GM21529 (cell line): Measurements from ENCODE around the gene PRSS36.
A peak's percentile ranks its signal among the peaks of the same experiment; 100 is the strongest.
"Not testable (repeated sequence)": the region's sequence is repeated elsewhere in the genome, so short reads cannot be mapped to it uniquely, and the experiment has no call there.

ENCODE experiments used
- ATAC-seq: cut with Tn5 transposase; IDR thresholded peaks from one replicate; pipeline ENCODE4 v1.9.1; 2021; ENCODE audit not compliant: unreplicated experiment

PRSS36 gene

DNA sequence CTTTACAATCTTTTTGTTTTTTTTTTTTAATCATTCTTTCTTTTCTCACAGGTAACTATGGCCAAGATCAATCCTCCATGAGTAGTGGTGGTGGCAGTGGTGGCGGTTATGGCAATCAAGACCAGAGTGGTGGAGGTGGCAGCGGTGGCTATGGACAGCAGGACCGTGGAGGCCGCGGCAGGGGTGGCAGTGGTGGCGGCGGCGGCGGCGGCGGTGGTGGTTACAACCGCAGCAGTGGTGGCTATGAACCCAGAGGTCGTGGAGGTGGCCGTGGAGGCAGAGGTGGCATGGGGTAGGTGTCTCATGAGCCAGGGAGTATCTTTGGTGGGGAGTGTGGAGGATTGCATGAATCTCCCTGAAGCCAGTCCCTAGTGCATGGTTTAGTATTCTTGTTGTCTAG, 35.0 kb upstream of the PRSS36 start:
- no peak for ATAC-seq

DNA sequence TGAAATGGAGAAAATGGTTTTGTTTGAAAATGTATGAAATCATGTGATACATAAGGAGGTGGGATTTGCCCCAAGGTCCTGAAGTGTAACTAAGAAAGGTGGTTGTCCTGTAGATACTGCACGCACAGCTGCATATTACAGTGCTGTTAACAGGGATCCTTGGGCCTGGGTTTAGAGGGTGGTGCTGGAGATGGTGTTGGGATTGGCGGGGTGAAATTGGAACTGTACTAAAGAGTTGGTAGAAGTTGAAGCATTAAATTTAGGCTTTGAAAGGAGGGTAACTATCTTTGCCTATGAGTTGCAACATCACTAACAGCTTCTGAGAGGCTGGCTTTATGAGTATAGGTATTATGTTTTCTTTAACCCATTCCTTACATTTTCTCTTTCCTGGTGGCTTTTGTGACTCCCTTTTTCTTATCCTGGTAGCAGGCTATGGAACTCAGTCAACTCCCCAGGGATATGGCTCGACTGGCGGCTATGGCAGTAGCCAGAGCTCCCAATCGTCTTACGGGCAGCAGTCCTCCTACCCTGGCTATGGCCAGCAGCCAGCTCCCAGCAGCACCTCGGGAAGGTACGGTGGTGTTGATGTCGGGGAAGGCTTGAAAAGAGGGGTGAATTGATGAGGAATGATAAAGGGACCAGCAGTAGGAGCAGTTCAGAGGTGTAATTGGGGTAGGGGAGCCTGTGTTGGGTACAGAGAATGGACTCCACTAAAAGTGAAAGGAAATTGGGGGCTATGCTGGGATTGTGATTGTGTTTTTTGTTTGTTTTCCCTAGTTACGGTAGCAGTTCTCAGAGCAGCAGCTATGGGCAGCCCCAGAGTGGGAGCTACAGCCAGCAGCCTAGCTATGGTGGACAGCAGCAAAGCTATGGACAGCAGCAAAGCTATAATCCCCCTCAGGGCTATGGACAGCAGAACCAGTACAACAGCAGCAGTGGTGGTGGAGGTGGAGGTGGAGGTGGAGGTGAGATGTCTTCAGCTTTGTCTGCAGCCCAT, 33.9 kb upstream of the PRSS36 start:
- no peak for ATAC-seq

DNA sequence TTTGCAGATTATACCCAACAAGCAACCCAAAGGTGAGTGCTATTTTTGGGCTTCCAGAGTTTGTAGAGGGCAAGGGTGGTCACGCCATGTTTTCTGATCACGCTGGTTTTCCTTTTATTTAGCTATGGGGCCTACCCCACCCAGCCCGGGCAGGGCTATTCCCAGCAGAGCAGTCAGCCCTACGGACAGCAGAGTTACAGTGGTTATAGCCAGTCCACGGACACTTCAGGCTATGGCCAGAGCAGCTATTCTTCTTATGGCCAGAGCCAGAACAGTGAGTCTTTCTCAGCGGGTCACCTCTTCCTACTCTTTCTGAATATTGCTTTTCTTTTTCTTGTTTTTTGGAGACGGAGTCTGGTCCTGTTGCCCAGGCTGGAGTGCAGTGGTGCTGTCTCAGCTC, 32.5 kb upstream of the PRSS36 start:
- ATAC-seq = no peak

DNA sequence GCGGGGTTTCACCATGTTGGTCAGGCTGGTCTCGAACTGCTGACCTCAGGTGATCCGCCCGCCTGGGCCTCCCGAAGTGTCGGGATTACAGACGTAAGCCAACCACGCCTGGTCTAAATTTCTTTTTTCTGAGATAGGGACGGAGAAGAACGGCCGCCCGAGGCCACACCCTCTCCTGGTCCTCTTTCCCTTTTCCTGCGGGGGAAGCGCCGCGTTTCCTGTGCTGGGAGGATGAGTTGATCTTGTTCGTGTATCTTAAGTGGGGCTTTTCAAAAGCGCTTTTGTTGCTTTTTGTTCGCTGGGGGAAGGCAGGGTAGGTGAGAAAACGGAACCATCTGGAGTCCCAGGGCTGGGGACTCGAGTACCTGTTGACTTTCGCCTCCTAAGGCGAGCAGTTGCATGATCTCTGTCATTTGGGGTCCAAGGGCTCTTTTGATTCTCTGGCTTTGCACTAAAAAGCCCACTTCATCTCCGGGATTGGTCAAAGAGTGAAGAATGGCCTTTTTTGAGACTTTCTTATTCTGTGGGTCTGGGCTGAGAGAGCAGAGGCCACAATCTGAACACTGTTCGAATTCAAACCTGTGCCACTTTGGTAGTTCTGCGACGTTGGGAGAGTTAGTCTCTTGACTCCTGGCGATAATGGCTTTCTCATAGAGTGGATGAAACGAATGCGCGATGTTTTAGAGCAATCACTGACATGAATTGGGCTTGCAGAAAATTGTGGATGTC, 31.4 kb upstream of the PRSS36 start:
- ATAC-seq = no peak

DNA sequence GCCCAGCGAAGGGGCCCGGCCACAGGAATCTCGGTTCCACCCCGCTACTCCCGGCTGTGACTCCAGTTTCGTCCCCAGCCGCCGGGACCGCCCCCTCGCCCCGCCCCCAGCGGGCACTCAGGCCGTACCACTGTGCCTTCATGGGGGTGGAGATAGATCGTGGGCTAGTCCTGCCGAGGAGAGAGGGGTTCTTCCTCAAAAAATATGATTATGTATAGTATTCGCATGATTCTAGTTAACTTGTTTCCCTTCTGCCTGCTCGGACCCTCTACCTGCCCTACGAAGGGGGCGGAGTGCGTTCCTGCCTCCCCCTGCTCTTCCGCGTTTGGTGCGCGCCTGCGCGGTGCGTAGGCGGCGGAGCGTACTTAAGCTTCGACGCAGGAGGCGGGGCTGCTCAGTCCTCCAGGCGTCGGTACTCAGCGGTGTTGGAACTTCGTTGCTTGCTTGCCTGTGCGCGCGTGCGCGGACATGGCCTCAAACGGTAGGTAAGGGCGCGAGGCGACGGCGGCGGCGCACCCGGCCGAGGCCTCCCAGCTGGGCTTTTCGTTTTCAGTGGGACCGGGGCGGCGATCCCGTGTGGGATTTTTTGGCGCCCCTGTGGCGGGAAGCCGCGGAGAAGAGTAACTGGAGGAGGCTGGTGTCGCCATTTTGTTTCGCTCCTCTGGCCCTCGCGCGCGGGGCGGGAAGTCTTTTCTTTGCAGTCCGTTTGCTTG, 30.0 kb upstream of the PRSS36 start, which contains the start of gene FUS:
FUS (plus strand) TSS at position 393 of the 713 bp plus-strand sequence; CDS start at position 469, 76 bp downstream.
- peak; percentile 47 for ATAC-seq

DNA sequence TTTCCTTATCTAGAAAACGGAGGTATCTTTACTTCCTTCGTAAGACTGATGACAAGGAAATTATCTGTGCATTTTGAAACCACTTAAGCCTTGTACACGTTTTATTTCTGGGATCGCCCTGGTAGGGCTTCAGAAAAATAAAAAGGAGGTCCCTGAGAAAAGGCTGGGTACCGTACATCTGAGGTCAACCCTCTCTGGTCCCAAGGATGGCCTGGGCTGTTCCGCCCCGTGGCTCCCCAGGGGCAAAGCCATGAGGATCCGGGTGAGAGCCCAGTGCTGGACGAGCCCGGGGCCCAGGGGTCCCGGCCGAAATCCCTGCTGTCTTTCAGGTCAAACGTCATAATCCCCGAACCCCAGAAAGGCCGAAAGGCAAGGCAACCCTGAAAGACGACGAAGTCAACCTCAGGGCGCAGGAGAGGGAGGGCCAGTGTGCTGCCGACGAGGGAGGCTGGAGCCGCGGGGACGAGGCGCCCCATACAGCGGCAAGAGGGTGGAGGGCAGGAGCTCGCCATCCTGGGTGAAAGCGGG, 29.4 kb upstream of the PRSS36 start:
- peak; percentile 1 for ATAC-seq

DNA sequence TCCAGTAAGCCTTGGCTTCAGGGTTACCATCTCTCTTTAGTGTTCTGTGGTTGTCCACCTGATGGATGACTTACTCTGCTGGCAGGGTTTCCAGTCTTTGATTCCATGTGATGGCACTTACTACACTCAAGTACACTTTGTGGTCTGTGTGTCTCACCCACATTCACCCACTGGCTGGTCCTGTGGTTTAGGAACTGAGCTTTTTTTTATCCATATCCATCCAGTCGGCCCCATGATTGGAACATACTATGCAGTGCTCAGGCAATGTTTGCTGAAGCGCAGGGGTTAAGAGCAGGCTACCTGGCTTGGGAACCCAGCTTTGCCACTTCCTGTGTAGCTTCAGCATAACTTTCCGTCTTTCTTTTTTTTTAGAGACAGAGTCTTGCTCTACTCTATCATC, 27.3 kb upstream of the PRSS36 start:
- no peak for ATAC-seq

DNA sequence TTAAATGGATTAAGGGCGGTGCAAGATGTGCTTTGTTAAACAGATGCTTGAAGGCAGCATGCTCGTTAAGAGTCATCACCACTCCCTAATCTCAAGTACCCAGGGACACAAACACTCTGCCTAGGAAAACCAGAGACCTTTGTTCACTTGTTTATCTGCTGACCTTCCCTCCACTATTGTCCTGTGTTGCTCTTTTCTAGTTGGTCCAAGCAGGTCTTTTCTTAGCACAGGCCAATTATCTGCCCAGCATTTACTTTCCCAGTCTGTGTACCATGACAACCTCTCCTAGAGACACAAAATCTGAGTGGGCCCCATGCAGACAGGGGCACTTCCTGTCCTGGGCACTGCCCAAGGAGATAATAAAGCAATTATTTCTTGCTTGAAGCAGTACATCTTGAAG, 20.2 kb upstream of the PRSS36 start:
- ATAC-seq = not testable (repeated sequence)

DNA sequence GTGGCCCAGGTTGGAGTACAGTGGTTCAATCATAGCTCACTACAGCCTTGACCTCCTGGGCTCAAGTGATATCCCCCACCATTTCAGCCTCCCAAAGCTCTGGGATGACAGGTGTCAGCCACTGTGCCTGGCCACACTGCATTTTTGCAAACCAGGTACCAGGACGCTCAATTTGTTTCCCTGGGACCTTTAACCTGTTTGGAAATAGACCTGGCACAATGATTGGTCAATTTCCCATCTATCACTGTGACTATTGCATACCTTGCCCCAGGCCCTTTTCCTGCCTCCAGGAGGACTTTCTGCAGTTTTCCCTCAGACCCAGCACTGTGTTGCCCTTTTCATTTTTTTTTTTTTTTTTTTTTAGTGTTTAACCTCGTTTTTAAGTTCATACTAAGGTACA, 19.0 kb upstream of the PRSS36 start:
- ATAC-seq = no peak

DNA sequence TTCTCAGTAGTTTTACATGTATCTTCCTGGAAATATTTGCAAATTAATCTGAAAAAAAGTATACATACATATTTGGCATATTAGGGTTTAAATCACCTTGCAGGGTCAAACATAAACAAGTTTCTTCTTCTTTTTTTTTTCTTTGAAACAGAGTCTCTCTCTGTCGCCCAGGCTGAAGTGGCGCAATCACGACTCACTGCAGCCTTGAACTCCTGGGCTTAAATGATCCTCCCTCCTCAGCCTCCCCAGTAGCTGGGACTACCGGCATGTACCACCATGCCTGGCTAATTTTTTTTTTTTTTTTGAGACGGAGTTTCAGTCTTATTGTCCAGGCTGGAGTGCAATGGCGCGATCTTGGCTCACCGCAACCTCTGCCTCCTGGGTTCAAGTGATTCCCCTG, 17.4 kb upstream of the PRSS36 start:
- ATAC-seq = no peak

DNA sequence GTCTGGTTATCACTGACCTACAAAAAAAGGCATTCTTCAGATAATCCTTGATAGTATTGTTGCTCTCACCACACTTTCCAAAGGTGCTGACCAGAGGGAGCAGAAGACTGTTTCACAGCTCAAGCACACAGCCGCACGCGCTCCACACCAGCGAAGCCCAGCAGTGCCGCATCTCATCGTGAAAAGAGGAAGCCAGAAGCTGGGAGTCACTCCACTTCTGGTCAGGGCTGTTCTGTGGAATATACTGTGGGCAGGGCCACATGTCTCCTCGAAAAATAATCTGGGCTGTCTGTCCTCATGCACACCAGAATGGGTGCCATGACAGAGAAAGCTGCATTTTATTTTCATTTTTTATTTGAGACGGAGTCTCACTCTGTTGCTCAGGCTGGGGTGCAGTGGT, 7.3 kb upstream of the PRSS36 start:
- no peak for ATAC-seq

DNA sequence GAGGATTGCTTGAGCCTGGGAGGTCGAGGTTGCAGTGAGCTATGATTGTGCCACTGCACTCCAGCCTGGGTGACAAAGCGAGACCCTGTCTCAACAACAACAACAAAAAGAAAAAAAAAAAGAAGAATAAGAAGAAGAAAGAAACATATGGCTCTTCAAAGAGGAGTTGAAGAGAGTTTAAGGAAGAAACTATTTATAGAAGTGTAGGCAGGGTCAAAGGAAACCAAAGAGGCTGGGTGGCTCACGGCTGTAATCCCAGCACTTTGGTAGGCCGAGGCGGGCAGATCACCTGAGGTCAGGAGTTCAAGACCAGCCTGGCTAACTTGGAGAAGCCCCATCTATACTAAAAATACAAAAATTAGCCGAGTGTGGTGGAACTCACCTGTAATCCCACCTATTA, 1.1 kb upstream of the PRSS36 start:
- ATAC-seq = not testable (repeated sequence)

DNA sequence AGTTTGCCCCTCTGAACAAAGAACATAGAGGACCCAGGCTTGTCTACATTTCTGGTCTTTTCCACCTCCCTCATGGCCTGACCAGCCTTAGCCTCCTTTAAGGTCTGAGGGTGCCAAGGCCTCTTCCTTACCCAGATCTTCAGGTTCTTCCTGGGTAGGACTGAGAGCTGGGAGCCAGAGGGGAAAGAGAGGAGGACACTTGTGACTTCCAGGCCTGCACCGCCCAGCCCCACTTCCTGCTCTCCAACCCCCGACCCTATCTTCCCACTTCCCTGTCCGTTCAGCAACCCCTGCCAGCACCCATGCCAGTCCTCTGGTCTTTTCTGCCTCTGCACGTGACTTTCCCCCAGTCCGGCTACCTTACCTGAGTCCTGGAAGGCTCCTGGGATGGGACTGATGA, 534 bp downstream of the PRSS36 start:
- no peak for ATAC-seq

DNA sequence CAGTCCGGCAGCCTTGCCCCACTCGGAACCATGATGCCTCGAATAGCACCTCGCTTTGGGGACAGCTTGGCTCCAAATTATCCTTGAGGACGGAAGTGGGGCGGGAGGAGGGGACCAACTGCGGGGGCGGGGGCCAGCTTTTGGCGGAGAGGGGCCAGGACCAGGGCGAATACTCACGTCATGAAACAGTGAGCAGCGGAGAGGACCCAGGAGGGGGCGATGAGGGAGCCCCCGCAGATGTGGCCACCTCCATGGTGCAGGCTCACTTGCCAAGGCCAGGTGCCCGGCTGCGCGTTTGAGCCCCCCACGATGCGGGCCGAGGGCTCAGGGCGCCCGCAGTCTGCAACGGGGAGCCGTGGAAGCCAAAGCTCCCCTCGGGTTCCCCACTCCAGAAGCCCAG, 970 bp downstream of the PRSS36 start:
- ATAC-seq = no peak

DNA sequence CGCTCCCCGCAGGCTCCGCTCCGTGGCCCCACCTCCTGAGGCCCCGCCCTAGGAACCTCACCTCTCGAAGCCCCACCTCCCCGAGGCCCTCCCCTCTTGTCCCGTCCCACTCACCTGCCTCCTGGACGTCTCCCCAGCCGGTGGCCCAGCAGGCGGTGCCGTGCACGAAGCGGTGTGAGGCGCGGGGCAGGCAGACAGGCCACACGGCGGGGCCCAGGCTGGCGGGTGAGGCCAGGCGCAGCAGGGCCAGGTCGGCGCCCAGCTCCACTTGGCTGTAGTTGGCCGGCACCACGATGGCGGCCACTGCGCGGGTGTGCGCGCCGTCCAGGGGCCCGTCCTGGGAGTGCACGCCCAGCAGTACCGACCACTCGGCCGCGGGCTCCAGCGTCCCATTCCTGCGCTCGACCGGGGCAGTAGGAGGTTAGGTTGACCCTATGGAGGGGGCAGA, 1.6 kb downstream of the PRSS36 start:
- ATAC-seq = no peak

DNA sequence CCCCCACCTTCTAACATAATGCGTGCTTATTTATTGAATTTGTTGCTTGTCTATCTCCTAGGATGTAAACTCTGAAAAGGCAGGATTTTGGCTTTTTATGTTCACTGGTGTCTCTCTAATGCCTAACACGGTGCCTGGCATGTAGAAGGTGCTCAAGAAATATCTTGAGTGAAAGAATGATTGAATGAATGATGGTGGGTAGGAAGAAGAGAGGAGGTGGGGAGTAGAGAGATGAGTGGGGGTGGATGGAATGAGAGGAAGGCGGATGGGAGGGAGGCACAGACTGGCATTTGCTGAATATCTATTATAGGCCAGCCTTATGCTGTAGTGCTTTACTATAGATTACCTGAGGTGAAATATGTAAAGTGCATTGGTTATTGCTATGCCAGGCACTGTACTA, 2.3 kb downstream of the PRSS36 start:
- no peak for ATAC-seq

DNA sequence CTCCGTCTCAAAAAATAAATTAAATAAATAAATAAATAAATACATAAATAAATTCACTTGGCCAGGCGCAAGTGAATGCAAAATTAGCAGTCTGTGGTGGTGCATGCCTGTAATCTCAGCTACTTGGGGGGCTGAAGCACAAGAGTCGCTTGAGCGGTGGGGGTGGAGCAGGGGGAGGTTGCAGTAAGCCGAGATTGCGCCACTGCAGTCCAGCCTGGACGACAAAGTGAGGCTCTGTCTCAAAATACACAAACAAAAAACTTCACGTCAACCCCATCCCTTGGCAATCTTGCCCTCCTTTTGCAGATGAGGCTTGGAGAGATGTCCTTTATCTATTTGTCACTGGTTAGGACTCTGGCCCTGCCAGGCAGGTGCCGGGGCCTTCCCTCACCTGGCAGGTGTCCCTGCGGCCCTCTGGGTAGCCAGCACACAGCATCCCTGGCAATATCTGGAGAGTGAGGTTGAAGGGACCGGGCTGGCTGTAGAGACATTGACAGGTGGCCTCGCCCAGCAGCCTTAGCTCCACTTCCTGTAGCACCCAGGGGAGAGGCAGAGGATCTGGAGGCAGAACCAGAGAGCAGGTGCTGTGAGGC, 4.4 kb downstream of the PRSS36 start:
- no peak for ATAC-seq

DNA sequence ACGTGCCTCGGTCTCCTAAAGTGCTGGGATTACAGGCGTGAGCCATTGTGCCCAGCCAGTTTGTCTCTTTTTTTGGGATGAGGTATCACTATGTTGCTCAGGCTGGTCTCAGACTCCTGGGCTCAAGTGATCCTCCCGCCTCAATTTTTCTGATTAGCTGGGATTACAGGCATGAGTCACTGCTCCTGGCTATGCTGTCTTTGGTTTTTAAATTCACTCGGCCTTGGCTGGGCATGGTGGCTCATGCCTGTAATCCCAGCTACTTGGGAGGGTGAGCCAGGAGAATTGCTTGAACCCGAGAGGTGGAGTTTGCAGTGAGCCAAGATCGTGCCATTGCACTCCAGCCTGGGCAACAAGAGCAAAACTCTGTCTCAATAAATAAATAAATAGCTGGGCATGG, 5.4 kb downstream of the PRSS36 start:
- not testable (repeated sequence) for ATAC-seq

DNA sequence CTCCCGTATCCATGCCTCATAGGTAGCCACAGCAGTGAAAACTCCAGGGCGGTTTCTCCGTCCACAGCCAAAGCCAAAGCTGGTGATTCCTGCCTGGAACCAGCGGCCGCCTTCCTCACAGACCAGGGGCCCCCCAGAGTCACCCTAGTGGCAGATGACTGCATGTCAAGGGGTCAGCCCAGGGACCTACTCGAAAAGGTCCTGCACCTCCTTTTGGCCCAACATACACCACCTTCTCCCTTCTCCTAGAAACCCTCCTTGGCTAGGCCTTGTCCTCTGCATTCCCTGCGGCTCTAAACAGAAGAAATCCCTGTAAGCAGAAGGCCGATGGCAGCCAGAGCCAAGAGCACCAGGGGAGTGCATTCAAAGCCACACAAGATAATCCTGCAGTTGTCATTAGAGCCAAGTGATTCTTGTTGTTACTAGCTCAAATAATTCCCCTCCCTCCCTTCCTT, 6.1 kb downstream of the PRSS36 start:
- no peak for ATAC-seq

DNA sequence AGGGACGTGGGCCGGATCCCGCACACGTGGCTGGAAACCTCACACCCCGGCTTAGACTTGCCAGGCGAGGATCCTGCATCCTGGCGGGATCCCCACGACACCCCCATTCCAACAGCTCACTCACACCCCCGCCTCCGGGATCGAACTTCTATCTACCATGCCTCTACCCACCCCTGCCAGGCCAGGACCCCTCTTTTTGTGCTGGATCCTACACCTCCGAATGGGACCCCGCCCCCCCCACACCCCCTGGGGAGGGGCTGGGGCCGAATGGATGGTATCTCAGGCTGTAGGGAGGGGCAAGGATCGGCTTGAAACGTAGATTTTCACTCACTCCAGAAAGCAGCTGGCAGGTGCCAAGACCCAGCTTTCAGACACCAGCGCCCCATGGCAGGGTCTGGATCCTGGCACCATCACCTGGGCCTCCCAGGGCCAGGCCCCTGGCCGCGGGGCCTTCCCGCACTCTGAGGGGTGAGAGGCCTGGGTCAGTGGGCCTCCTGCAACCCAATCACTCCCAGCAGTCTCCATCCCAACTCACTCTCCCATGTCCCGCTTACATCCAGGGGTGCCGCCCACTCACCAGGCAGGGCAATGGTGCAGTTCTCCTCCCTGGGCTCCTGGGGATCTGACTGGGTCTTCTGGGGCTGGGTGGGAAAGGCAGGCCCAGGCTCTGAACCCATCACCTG, 6.7 kb downstream of the PRSS36 start:
- no peak for ATAC-seq
